Forelimb muscle (tissue), 1 donor: Measurements from ENCODE around the gene JAKMIP1. TPM values are rescaled to one million over a fixed set of nuclear protein-coding genes. Genes with fewer than 3 reads are reported as not detected.

ENCODE experiments used
- DNase-seq: peaks from one replicate; pipeline ENCODE4 v3.0.0-alpha.2; 2013; ENCODE audit warnings: low read depth
- polyA plus RNA-seq: library from polyadenylated mRNA; unstranded; fragments of 120-200 nt; gene quantifications from one replicate; pipeline ENCODE4 v1.2.1, GENCODE V29; 2013; ENCODE audit not compliant: insufficient read length

JAKMIP1 gene
- polyA plus RNA-seq, 1 donor = not detected

DNA sequence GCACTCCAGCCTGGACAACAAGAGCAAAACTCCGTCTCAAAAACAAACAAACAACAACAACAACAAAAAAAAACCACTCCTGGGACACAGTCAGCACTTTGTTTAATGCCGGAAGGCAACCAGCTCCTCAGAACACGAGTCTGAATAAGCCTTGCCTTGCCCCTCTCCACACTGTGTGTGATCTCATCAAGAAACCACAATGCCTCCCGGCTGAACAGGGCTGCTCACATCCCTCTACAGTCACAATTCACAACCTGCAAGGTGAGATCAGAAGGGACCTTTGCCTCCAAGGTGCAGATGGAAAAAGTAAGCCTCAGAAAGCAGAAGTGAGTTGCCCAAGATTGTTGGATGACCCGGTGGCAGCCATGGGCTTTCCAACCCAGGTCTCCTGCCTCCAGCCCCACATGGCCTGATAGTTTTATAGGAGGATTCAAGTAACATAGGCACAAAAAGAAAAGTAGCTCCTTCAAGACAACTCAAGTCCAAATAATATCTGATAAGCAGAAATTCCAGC, 80.8 kb downstream of the JAKMIP1 start:
- no peak for DNase-seq

DNA sequence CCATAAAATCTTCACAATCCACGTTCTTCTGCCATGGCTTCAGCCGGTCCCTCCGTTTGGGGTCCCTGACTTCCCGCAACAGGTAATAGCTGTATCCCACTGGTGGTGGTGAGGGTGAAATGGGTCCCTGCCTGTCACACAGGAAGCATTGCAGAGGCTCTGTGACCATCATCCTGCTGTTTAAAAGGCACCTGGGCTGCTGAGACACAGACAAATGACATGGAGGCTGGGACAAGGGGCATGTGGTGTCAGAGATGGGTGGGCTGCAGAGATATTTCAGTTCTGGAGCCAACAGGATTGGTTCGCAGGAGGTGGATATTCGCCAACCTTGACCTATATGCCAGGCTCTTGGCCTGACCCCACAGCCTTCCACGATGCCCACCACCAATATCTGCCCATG, 82.1 kb downstream of the JAKMIP1 start:
- DNase-seq = no peak

DNA sequence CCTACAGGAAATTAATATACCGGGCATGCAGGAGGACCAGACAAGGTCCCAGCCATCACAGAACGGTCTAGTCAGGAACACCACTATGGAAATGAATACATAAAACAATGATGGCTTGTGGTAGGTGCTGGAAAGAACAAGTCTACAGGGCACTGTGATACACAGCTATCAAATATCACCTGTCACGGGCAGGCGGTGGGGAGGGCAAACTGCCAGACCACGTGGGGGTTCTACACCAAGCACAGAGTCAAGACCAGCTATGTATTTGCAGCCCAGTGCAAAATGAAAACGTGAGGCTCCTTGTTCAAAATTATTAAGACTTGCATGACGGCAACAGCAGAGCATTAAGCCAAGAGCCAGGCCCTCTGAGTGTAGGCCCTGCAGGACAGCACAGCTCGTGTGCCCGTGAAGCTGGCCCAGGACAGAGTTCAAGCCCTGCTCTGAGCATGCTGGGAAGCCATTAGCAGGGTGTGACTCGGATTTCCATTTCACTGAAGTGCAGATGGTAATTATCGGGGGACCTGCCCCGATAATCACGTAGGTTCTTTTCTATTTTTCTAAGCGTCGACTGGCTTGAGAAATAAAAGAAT, 83.6 kb downstream of the JAKMIP1 start:
- no peak for DNase-seq

DNA sequence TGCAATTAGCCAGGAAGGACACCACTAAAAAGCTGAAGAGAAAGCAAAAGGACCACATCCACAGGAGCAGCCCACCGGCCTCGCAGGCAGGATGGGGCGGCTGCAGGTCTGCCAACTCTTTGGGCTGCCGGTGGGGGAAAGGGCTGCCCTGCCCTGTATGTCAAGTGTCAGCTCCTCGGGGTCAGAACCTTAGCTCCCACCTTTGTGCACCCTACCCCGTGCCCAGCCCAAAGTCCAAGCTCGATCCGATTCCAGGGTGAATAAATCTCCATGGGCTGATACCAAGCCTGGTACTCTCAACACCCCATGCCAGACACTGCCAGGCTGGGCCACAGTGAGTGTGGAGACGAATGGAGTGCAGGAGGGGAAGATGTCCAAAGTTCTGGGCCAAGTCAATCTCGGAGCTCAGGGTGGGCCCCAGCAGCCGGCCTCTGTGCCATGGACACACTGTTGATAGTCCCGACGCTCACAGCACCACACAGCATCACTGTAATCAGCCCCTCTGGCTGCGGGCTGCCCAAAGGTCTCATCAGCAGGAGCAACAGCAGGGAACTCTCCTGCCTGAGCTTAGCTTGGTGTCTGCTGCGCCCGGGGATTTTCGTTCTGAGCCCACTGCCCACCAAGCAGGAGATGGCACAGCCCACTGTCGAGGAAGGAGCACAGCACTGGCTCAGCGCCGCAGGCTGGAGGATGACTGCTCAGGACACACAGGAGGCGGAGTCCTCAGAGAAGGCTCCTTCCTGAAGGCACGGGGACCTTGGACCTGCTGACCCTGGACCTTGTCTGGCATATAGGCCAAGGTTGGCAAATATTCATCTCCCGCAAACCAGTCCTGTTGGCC, 84.4 kb downstream of the JAKMIP1 start:
- DNase-seq = no peak

DNA sequence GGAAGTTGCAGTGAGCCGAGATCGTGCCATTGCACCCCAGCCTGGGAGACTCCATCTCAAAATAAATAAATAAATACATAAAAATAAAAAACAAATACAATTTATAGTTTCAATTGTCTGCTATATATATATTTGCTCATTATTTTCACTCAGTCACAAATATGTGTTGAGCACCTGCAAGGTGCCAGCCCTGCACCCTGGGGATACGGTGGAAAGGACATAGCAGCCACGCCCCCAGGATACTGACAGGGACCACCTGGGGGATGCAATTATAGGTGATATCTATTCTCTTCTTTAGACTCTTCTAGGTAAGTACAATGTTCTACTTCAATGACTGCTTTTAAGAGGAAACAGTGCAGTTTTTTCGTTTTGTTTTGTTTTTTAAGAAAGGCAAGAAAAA, 85.0 kb downstream of the JAKMIP1 start:
- no peak for DNase-seq

DNA sequence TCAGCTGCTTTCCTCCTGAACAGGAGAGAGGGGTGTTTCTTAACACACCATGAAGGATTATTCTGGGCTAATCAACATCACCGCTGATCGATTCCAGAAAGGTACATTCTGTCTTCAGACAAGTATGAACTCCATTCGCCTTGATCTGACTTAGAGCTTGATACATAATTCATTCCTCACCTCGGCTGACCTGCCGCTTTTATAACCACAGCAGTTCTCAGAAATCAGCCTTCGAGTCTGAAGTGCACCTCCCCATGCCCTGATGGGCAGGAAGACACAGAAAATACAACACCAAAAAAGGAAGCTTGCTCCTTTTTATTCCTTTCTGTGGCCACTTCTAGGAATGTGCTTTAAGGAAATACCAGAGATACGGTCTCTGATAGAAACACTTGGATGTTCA, 85.7 kb downstream of the JAKMIP1 start:
- DNase-seq = no peak

DNA sequence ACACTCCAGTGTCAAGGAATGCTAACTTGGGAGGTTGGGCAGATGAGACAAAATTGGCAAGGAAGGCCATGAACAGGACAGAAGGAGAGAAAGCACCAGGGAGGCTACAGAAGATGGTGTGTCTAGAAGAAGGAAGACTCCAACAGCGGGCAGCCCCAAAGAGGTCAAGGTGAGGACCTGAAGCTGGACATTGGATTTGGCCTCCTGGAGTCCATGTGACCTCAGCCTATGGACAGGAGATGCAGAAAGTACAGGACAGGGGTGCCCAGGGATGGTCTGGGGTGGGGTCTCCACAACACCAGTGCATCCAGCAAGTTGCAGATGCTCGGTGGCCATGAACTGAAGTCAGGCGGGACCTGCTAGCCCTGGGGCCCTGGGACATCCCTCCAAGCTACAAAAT, 86.2 kb downstream of the JAKMIP1 start:
- no peak for DNase-seq

DNA sequence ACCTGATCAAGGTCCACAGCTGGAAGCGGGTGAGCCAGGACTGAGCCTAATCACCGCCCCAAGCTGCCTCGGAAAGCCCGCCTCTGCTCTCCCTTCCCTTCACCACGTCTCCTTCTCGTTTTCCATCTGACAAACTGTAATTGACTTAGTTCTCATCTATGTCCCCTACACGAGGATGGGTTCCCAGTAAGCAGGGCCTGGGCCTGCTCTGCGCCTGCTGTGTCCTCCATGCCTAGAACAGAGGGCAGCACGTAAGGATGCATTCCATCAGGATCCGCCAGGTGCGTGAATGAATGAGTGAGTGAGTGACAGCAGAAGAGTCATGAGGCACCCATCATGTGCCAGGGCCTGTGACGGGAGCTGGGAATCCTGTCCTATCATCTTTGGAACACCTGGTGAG, 86.7 kb downstream of the JAKMIP1 start:
- DNase-seq = no peak

DNA sequence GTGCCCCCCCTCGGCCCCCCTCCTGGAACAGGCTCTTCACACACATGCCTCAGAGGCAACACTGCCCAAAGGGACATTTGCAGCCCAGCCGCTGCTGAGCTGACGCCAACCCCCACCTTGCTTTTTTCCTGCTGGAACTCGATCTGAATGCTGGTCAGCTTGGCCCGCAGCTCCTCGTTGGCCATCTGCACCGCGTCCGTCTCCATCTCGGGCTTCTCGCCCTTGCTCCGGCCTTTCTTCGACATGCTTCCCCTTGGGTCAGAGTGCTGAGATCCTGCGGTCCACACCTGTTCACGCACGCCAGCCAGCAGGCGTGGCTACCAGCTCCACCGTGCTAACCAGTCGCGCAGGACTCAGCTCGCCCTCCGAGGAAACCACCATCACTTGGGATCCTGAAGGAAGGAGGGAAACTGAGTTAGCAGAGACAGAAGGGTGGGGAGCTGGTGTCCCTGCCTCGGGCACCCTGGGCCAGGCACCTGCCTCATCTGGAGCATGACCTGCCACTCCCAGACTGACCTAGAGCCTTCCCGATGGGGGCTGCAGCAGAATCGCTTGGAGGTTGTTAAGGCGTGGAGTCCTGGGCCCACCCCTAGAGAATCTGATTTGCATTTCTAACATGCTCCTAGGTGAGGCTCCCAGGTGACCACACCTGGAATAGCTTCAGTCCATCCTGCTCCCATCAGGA, 87.6 kb downstream of the JAKMIP1 start:
- no peak for DNase-seq

DNA sequence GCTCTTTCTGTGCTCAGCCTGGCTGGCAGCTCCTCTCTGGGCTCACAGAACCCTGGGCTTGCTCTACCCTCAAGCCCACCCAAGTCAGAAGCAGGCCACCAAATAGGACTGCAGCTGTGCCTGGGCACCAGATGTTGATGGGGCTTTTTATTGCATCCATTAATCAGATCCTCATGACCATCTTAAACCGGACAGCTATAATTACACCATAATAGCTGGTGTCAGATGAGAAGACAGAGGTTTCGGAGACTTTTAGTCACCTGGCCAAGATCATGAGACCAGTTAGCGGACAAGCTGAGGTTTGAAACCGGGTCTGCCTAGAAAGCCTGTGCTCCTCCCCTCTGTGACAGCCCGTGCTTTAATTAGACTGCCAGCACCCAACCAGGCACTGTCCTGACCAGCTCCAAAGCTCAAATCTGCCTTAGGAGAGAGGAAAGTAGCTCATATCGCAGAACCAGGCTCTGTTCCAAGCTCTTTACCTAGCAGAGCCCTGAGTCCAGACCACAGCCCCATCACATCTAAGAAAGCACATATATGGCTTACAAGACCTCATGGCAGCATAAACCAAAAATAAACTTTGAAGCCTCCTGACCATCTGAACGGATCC, 88.9 kb downstream of the JAKMIP1 start:
- no peak for DNase-seq

DNA sequence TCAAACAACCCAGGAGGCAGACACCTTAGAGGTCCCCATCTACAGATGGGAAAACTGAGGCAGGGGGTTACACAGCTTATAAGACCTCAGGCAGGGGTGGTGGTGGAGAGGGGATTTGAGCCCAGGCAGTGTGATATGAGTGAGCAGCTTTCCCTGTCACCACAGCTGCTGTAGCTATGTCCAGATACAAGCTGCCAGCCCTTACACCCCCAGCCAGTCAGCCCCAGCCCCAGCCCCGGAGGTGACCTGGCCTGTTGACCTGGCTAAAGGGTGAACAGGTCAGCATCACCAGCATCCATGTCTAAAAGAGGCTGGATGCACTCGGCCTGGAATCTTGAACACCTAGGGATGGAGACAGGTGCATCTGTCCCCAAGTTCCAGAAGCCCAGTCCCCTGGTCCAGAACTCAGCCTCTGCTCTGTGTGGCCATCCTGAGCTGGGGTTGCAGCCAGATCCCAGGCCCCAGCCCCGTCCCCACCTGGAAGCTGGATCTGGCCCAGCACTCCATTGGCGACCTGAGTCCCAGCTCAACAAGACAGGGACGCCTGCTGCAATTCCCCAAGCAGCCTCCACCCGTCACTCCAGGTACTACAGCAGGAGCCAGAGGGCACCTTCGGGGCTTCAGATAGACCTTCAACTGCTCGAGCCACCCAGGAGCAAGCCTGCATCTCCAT, 89.5 kb downstream of the JAKMIP1 start:
- DNase-seq = no peak

DNA sequence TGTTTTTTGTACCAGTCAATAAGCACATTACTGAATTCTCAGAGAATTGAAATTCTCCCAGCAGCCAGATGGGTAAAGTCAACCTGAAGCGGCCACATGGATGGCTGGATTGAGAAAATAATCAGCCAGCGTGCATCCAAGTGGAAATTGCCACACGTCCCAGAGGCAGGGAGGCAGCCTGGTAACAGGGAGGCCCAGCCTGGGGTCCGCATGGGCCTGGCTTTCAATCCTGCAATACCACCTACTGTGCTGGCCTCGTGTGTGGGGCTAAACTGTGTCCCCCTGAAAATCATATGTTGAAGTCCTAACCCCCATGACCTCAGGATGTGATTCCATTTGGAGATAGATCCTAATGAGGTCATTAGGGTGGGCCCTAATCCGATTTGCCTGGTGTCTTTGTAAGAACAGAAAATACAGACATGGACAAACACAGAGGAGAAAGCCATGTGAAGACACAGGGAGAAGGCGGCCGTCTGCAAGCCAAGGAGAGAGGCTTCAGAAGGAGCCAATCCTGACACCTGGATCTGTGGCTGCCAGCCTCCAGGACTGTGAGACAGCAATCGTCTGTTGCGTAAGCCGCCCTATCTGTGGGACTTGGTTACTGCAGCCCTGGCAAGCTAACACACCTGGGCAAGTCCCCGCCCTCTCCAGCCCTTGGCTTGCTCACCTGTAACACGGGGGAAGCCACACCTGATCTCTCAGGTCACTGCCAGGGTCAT, 90.3 kb downstream of the JAKMIP1 start:
- no peak for DNase-seq

DNA sequence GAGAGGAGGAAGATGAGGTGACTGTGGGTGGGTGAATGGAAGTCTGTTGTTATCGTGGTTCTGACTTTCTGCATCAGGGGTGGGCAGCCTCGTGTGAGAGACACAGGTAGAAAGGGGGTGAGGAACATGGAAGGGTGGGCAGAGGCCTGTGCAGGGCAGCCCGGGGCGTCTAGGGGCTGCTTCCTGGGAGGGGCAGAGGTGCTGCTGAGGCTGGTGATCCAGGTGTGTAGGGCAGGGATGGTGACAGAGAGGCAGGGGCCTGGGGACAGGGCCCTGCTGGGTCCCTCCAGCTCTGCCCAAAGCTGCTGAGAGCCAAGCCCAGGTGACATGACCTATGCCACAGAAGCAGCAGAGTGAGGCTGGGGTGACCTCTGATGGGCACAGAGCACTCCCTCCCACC, 92.5 kb downstream of the JAKMIP1 start:
- no peak for DNase-seq

DNA sequence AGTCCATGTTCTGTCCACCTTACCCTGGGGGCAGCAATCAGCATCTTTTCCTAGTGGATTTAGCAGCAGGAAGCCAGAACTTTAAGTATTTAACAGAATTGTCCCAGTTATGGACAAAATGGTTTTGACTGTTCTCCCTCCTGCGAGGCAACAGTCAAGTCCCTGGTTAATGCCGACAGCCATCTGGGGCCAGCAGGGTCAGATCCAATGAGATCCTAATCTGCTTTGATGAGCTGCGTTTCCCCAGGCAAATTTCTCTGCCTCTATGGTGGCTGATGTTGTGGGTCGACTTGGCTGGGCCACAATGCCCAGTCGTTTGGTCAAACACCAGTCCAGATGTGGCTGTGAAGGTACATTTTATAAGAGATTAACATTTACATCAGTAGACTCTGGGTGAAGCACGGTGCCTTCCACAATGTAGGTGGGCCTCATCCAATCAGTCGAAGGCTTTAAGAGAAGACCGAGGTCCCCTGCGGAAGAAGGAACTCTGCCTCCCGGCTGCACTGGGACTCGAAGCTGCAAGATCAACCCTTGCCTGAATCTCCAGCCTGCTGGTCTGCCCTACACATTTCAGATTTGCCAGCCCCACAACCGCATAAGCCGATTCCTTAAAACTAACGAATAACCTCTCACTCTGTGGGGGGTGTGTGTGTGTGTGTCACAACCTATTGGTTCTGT, 93.1 kb downstream of the JAKMIP1 start:
- no peak for DNase-seq

DNA sequence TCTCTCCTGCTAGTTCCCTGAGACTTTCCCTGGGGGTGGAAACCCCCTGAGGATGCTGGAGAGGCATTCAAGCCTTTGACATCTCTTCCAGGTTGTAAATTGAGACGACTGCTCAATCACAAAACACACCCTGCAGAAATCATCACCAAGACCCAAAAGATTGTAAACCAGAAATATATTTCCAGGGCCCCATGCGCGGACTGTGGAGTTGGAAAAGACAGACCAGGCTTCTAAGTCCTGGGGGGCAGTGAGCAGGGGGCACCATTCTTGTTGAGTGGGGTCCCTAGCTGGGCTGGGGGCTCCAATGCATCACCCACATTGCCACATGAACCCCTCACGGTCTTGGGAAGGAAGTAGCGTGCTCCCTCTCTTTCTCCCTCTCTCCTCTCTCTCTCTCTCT, 94.2 kb downstream of the JAKMIP1 start:
- DNase-seq = no peak

DNA sequence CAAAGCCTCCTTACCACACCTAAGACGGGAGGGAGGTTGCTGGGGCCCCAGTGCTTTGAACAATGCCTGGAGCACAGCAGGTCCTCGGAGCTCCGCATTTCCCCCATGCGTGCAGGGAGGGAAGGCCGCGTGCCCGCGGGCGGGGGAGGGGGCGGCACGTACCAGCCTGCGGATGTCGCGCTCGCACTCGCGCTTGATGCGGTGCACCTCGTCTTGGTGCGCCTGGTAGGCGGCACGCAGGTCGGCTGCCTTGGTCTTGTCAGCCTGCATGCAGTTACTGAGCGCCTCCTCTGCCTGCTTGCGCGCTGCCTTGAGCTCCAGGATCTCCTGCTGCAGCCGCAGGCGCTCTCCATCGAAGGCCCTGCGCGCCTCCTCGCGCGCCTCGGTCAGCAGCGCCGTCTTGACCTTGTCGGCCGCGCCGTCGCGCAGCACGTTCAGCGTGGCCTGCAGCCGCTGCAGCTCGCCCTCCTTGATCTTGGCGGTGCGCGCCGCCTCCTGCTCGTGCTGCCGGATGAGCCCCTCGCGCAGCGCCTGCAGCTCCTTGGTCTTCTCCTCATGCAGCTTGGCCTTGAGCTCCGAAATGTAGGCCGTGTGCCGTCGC, 94.9 kb downstream of the JAKMIP1 start:
- no peak for DNase-seq

DNA sequence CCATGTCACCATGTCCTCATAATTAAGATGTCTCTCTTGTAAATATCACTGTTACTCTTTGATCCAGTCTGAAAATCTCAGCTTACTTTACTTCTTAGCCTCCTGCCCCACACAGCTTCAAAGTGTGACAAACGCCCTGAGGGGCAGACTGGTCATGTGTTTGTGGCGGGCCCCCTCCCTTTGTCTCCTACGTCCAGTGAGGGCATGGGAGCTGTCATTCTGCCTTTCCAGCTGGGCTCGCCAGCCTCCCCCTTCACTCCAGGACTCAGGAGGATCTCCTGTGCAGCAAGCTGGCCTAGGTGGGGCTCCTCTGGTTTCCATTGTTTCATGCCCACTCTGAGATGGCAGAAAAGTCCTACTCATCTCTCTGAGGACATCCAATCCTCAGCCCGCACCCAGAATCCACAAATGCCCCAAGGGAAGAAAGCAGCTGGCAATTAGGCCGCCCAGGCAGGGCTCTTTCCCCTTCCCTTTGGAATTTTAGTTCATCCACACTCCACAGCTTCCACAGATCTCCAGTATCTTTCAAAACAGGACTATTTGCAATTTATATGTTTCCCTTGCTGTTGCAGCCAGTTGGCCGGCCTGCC, 95.7 kb downstream of the JAKMIP1 start:
- no peak for DNase-seq

DNA sequence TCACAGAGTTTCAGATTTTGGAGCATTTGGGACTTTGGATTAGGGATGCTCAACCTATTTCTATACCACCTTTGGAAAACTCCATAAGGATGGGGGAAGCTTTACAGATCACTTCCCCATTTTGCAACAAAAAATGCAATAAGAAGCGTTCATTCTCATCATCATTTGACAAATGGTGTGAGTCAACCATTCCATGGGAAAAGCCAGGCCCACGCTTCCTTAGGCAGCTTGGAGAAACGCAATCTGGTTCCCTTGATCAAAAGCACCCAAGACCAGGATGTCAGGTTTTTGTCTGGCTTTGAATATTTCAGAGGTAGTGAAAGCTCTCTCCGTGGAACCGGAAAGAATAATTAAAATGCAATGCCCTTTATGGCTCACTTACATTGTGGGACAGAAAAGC, 102.8 kb downstream of the JAKMIP1 start:
- DNase-seq = no peak

DNA sequence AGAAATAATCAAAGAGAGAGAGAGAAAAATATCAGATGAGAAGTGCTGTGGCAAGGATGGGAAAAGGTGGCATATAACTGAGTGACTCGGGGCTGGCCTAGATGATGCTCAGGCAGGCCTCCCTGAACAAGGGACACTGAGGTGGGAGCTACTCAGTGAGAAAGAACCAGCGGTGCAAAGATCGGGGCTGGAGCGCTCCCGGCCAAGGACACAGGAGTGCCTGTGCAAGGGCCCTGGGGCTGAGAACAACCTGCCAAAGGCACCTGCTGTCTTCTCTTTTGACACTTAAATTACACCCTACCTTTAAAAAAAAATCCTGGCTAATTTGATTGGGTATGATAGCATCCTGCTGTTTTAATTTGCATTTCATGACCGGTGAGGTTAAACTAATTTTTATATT, 104.5 kb downstream of the JAKMIP1 start:
- DNase-seq = no peak
